Measurements from ENCODE around the gene GSTT2. TPM values are rescaled to one million over a fixed set of nuclear protein-coding genes. Genes with fewer than 3 reads are reported as not detected.
"Not testable (repeated sequence)": the region's sequence is repeated elsewhere in the genome, so short reads cannot be mapped to it uniquely, and the experiment has no call there.

GSTT2 gene
- total and polyA plus RNA-seq, 2 donors (not counting 1 experiment from before 2014, with no cell fraction given), result not detected

DNA sequence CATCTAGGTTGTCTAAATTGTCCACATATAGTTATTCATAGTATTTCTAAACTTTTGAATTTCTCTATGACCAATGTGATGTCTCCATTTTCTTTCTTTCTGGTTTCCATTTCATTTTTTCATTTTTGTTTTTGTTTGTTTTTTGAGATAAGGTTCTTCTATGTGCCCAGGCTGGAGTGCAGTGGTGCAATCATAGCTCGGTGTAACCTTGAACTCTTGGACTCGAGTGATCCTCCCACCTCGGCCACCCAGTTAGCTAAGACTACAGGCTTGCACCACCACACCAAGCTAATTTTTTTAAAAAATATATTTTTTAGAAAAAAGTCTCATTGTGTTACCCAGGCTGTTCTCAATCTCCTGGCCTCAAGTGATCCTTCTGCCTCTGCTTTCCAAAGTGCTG, 17.2 kb downstream of the GSTT2 start:
- ChIA-PET CTCF (no interaction called here), POLR2A (no interaction called here)
- Histone ChIP-seq H3K27me3 (replicated peaks in 1 of 4; ENCODE audit: control extremely low read depth in 1 of 4, control insufficient read depth in 3 of 4, insufficient read depth in 4 of 4, low read length in 3 of 4) (peaks cover 0 to 9% (median 2%) of the 10 kb centered on the region in 4 experiments), H3K4me3 (ENCODE audit: control extremely low read depth in 1 of 5, extremely low read depth in 1 of 5, insufficient read depth in 1 of 5, low read depth in 2 of 5, low read length in 4 of 5) (no peak overlapping the region), H3K79me2 (ENCODE audit: control insufficient read depth, insufficient read depth, low read length) (no peaks in the 10 kb centered on the region), H4K20me1 (ENCODE audit: control insufficient read depth, insufficient read depth, low read length, poor library complexity, severe bottlenecking) (no peaks in the 10 kb centered on the region), H3K4me1 (ENCODE audit: control insufficient read depth in 2 of 2, insufficient read depth in 2 of 2, low read length in 2 of 2) (no peaks in the 10 kb centered on the region), H2AFZ (ENCODE audit: insufficient read depth, low read depth, low read length, poor library complexity, severe bottlenecking) (no peak overlapping the region), H3K36me3 (replicated peaks in 1 of 2; ENCODE audit: control extremely low read depth in 1 of 2, control insufficient read depth in 1 of 2, extremely low read depth in 1 of 2, insufficient read depth in 2 of 2, low read length in 1 of 2) (no peaks in the 10 kb centered on the region), H3K9ac (ENCODE audit: low read length) (no peak overlapping the region), H3K9me3 (ENCODE audit: control extremely low read depth in 1 of 3, control insufficient read depth in 2 of 3, insufficient read depth in 1 of 3, low read length in 2 of 3) (no peaks in the 10 kb centered on the region), H3K4me2 (replicated peaks; ENCODE audit: low read depth, low read length, poor library complexity, severe bottlenecking) (no peak overlapping the region), H3K27ac (ENCODE audit: low read length in 2 of 2) (no peak overlapping the region)
- Mint-ChIP-seq H3K9me3 (ENCODE audit: insufficient read depth) (no peaks in the 10 kb centered on the region), H3K4me1 (peaks cover 4% of the 10 kb centered on the region), H3K27ac (no peak overlapping the region), H3K27me3 (peaks cover 4% of the 10 kb centered on the region), H3K4me3 (no peak overlapping the region)
- no CpG with 5 or more reads among the region's 3 CpGs for WGBS (ENCODE audit: insufficient coverage)
- no peak for DNase-seq
- TF ChIP-seq EZH2 (IDR thresholded peaks at IDR 0.05; ENCODE audit: borderline replicate concordance, insufficient read depth, low read depth, low read length, poor library complexity, severe bottlenecking), result no peak
- TF ChIP-seq, protein P1, sequence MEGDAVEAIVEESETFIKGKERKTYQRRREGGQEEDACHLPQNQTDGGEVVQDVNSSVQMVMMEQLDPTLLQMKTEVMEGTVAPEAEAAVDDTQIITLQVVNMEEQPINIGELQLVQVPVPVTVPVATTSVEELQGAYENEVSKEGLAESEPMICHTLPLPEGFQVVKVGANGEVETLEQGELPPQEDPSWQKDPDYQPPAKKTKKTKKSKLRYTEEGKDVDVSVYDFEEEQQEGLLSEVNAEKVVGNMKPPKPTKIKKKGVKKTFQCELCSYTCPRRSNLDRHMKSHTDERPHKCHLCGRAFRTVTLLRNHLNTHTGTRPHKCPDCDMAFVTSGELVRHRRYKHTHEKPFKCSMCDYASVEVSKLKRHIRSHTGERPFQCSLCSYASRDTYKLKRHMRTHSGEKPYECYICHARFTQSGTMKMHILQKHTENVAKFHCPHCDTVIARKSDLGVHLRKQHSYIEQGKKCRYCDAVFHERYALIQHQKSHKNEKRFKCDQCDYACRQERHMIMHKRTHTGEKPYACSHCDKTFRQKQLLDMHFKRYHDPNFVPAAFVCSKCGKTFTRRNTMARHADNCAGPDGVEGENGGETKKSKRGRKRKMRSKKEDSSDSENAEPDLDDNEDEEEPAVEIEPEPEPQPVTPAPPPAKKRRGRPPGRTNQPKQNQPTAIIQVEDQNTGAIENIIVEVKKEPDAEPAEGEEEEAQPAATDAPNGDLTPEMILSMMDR (IDR thresholded peaks at IDR 0.05), result no peak
- intact Hi-C loops (cut with micrococcal nuclease), result loop anchor here (5.0 kb wide), 1 partner anchor 45 kb away; no protein-coding TSS in a partner anchor
- no peak for ATAC-seq (ENCODE audit: low read depth)

DNA sequence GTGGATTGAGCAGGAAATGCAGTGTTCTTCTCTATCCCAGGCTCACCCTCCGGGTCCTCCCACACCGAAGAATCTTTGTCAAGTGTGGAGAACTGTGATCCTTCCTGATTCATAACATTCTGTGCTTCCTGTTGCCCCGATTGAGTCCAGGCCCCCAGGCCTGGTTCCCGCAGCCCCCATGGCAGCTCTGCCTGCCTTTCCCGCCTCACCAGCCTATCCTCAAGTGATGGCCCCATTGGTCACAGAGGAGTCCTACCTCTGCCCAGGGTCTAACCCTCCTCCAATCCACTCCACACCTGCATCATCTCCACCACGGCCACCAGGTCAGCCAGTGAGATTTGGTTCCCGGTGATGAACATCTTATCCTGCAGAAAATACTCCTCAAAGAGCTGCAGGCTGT, 19.8 kb downstream of the GSTT2 start:
- DNase-seq; H3K27ac Mint-ChIP-seq; H3K4me3 Mint-ChIP-seq; H3K4me2 ChIP-seq (replicated peaks; ENCODE audit: low read depth, low read length, poor library complexity, severe bottlenecking); H3K4me3 ChIP-seq (ENCODE audit: control extremely low read depth in 1 of 5, extremely low read depth in 1 of 5, insufficient read depth in 1 of 5, low read depth in 2 of 5, low read length in 4 of 5); H3K9me3 ChIP-seq (ENCODE audit: control extremely low read depth in 1 of 3, control insufficient read depth in 2 of 3, insufficient read depth in 1 of 3, low read length in 2 of 3); H3K79me2 ChIP-seq (ENCODE audit: control insufficient read depth, insufficient read depth, low read length); H3K27me3 ChIP-seq (replicated peaks in 1 of 4; ENCODE audit: control extremely low read depth in 1 of 4, control insufficient read depth in 3 of 4, insufficient read depth in 4 of 4, low read length in 3 of 4); H3K4me1 ChIP-seq (ENCODE audit: control insufficient read depth in 2 of 2, insufficient read depth in 2 of 2, low read length in 2 of 2); H3K4me1 Mint-ChIP-seq; POLR2A ChIA-PET; H2AFZ ChIP-seq (ENCODE audit: insufficient read depth, low read depth, low read length, poor library complexity, severe bottlenecking); ATAC-seq (ENCODE audit: low read depth); H3K36me3 ChIP-seq (replicated peaks in 1 of 2; ENCODE audit: control extremely low read depth in 1 of 2, control insufficient read depth in 1 of 2, extremely low read depth in 1 of 2, insufficient read depth in 2 of 2, low read length in 1 of 2); H4K20me1 ChIP-seq (ENCODE audit: control insufficient read depth, insufficient read depth, low read length, poor library complexity, severe bottlenecking); H3K9ac ChIP-seq (ENCODE audit: low read length); H3K27ac ChIP-seq (ENCODE audit: low read length in 2 of 2); H3K27me3 Mint-ChIP-seq; CTCF ChIA-PET; H3K9me3 Mint-ChIP-seq (ENCODE audit: insufficient read depth): not testable (repeated sequence)
- intact Hi-C loops (cut with micrococcal nuclease), result loop anchor here (5.0 kb wide), 1 partner anchor 47 kb away; no protein-coding TSS in a partner anchor
- WGBS (ENCODE audit: insufficient coverage), result 79% methylated on average over 6 of the region's 7 CpGs

Data from B cell (primary cell).